Right cardiac atrium (tissue), 5 donors: ENCODE results near the gene MPLKIP. TPM values are rescaled to one million over a fixed set of nuclear protein-coding genes. Genes with fewer than 3 reads are reported as not detected.
A peak's percentile ranks its signal among the peaks of the same experiment; 100 is the strongest.
"Not testable (repeated sequence)": the region's sequence is repeated elsewhere in the genome, so short reads cannot be mapped to it uniquely, and the experiment has no call there.

Experiments
- ATAC-seq, 2 donors: fragments of 200-7000 bp; cut with Tn5 transposase; one replicate each; pipeline versions ENCODE4 v1.8.0 to v1.9.1; 2020; ENCODE audit warnings: moderate library complexity in 2 of 2, mild to moderate bottlenecking in 1 of 2
- DNase-seq, 3 donors: peaks; one replicate each; pipeline ENCODE4 v3.0.0-alpha.2; 2020
- H3K27ac ChIP-seq: one replicate; pipeline ENCODE4 v1.5.1; 2013; ENCODE audit warnings: mild to moderate bottlenecking, low read length, control low read depth, moderate library complexity
- H3K27me3 ChIP-seq: one replicate; pipeline ENCODE4 v1.6.1; 2013; ENCODE audit not compliant: control insufficient read depth, insufficient read depth
- H3K4me1 ChIP-seq: one replicate; pipeline ENCODE4 v1.6.1; 2013; ENCODE audit warnings: low read length; ENCODE audit not compliant: control insufficient read depth, insufficient read depth
- H3K4me3 ChIP-seq: one replicate; pipeline ENCODE4 v1.5.1; 2013; ENCODE audit warnings: low read length, control low read depth
- H3K9me3 ChIP-seq: one replicate; pipeline ENCODE4 v1.6.1; 2013; ENCODE audit warnings: low read length; ENCODE audit not compliant: control insufficient read depth
- WGBS: extraction: QIAGEN DNeasy Blood & Tissue Kit; methylation state at CpG from one replicate; pipeline ENCODE4 v1.1.7; 2013; 5-methylcytosine and 5-hydroxymethylcytosine counted together
- intact Hi-C, 4 donors: fragments of 100-400 bp; cut with DNase I; formaldehyde crosslinking; loops; one replicate each; pipeline versions ENCODE4 v1.11.0 to v1.14.0; 2022 to 2023
- polyA plus RNA-seq: library from polyadenylated mRNA; stranded (reverse); fragments of 200-250 nt; gene quantifications from one replicate; pipeline ENCODE4 v1.2.3, GENCODE V29; 2013
- total RNA-seq, 4 donors: library from RNA; stranded (reverse); fragmentation: NEBNext Ultra II Directional; extraction: Animal tissue kit (Norgen Biotek cat#: 25700); gene quantifications; one replicate each; pipeline ENCODE4 v1.2.1, GENCODE V29; 2021
- donor health status: healthy with polysubstance abuse.
- donor health status: DM: no; HTN: yes; CAD: no.
- donor health status: DM: no; HTN: no; CAD: no.
- donor health status: DM: no; HTN: yes; CAD: no; lungs with severe emphysema.
- donor health status: DM: yes; HTN: yes; CAD: no.

The MPLKIP gene
- total and polyA plus RNA-seq, 5 donors: 15.8 to 30.2 (median 19.5) TPM

DNA sequence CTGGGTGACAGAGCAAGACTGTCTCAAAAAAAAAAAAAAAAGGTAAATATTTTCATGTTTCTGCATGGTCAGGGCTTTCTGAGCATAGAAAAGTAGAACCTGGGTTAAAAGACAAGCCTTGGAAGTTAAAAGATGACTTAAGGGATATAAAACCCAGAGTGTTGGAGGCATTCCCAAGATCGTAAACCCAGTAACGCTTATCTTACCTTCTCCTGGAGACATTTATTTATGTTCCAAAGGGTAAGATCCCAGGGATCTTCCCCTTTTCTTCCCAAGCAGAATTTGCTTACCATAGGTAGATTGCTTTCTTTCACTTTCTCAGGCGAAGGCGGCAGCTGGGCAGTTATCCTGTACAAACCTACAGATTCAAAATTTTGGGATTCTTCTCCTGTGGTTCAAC, 22.6 kb upstream of the MPLKIP start:
- WGBS: 88% methylated on average over 4 of the region's 4 CpGs
- H3K27me3 ChIP-seq: no peaks in the 10 kb centered on the region

DNA sequence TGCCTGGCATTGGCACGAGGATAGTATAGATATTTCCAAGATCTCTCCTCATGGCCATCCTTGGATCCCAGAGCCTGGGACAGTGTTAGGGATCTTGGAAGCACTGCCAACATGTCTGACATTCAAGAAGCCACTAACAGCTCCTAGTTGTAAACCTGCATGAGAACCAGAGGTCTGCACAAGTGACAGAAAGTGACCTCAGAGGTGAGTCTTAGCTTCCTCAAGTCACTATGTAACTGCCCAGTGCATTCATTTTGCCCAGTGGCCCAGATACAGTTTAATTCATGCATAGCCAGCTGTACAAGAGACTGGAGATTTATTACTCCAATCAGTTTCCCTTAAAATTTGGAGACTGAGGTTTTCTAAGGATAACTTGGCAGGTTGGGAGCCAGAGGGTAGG, 17.1 kb upstream of the MPLKIP start:
- Histone ChIP-seq H3K4me1 (no peaks in the 10 kb centered on the region), H3K27ac (no peak overlapping the region), H3K9me3 (no peaks in the 10 kb centered on the region), H3K27me3 (no peaks in the 10 kb centered on the region), H3K4me3 (no peak overlapping the region)
- 85% methylated on average over 1 of the region's 1 CpG for whole genome bisulfite sequencing
- ATAC-seq (no peak), DNase-seq (no peak)
- intact Hi-C loops: no loop called here

More for the DNA sequence above, 22.6 kb upstream of the MPLKIP start:
- Histone ChIP-seq H3K27ac (no peak overlapping the region), H3K4me1 (no peaks in the 10 kb centered on the region), H3K9me3 (no peaks in the 10 kb centered on the region), H3K4me3 (no peak overlapping the region)
- intact Hi-C loops: no loop called here
- ATAC-seq: no peak
- no peak for DNase-seq

DNA sequence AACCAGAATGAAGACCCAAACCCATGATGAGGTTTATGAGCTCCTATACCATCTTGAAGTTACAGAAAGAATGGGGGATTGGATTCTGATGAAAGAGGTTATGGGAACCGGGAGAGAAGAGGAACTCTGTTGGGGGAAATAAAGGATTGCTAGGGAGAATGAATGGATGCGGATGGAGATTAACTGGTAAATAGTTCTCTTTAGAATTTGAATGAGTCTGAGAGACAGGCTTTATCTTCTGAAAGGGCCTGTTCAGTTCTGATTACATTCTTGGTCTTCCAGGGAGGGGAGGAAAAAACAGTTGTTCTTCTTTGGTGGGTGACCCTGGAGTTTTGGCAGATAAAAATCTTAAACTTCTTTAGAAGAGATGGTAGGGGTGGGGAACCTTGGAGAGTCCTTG, 14.2 kb upstream of the MPLKIP start:
- no peak overlapping the region for H3K4me3 ChIP-seq
- no peaks in the 10 kb centered on the region for H3K27me3 ChIP-seq
- ATAC-seq (no peak), DNase-seq (no peak)
- 85% methylated on average over 2 of the region's 2 CpGs for WGBS
- H3K4me1 ChIP-seq: no peaks in the 10 kb centered on the region
- no peaks in the 10 kb centered on the region for H3K9me3 ChIP-seq
- intact Hi-C loops: no loop called here
- no peak overlapping the region for H3K27ac ChIP-seq

DNA sequence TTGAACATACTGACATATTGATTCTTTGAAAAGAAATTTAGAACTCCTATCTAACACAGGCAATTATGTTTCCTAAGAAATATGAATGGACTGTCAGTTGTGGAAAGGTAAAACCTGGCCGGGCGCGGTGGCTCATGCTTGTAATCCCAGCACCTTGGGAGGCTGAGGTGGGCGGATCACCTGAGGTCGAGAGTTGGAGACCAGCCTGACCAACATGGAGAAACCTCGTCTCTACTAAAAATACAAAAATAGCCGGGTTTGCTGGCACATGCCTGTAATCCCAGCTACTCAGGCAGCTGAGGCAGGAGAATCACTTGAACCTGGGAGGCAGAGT, 13.8 kb upstream of the MPLKIP start:
- H3K4me3 ChIP-seq, ATAC-seq, H3K9me3 ChIP-seq, H3K4me1 ChIP-seq, H3K27me3 ChIP-seq, DNase-seq, H3K27ac ChIP-seq, intact Hi-C loops: not testable (repeated sequence)
- WGBS: 96% methylated on average over 7 of the region's 7 CpGs

DNA sequence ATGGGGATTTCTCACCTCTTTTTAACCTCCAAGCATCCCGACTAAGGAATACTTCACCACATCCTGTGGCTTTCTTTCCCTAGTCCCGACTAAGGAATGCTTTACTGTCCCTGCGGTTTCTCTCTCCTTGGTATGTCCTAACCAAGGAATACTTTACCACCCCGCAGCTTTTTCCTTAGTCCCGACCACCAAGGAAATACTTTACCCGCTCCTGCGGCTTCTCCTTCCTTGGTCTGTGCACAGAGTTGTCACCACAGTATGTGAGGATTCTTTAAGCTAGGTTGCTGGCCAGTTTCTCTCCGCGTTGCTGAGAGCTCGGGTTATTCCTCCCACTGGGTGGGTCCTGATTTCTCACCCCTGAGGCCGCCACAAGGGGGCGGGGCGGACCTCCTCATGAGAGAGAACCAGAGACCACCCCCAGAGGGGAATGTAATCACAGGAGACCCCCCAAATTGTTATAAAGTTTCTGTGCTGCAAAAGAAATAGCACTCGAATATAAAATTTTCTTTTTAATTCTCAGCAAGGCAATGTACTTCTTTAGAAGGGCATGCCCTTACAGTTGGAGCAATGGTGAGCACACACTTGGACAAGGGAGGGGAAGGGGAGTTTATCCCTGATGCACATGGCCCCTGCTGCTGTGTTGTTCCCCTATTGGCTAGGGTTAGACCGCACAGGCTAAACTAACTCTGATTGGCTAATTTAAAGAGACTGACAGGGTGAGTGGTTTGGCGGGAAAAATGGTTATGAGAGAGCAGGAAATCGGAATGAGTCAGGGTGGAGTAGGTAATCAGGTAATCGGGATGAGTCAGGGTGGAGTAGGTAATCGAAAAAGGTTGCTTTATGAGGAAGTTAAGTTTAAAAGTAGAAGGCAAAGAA, 13.2 kb upstream of the MPLKIP start:
- no peaks in the 10 kb centered on the region for H3K4me1 ChIP-seq
- H3K27ac ChIP-seq: no peak overlapping the region
- no peak for DNase-seq
- H3K27me3 ChIP-seq: no peaks in the 10 kb centered on the region
- no peak overlapping the region for H3K4me3 ChIP-seq
- H3K9me3 ChIP-seq: no peaks in the 10 kb centered on the region
- WGBS: 86% methylated on average over 19 of the region's 19 CpGs
- intact Hi-C loops: no loop called here
- ATAC-seq: no peak

DNA sequence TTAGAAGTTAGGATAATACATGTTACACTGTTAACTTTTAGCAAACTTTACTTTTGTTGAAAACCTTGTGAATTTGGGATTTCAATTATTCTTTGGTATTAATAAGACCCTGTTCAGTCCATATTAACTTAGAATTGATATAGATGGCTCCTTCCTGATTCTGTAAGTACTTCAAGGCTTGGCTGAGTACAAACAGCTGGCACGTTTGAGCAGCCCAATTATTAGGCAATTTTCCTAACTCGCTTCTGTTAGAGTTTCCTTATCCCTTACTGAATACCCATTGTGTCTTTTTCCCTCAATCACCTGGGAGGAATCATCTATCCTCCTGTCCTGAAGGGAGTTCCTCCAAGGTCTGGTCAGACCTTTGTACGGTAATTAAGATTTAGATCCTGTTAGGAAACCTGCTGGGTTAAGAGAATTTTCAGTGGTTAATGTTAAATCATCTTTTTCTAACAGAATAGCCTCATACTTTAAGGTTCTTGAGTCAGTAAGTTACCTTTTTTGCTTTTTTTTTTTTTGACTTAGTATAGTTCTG, 11.2 kb upstream of the MPLKIP start:
- ATAC-seq, H3K4me1 ChIP-seq, H3K27me3 ChIP-seq, intact Hi-C loops, H3K9me3 ChIP-seq, H3K4me3 ChIP-seq, H3K27ac ChIP-seq, DNase-seq: not testable (repeated sequence)
- WGBS: 84% methylated on average over 3 of the region's 3 CpGs

DNA sequence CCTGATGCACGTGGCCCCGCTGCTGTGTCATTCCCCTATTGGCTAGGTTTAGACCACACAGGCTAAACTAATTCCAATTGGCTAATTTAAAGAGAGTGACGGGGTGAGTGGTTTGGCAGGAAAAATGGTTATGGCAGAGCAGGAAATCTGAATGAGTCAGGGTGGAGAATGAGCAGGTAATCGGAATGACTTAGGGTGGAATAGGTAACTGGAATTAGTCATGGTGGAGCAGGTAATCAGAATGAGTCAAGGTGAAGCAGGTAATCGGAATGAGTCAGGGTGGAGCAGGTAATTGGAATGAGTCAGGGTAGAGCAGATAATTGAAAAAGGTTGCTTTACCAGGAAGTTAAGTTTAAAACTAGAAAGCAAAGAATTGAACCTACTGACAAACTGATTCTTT, 7.5 kb upstream of the MPLKIP start:
- H3K27ac ChIP-seq, H3K4me1 ChIP-seq, H3K9me3 ChIP-seq, H3K27me3 ChIP-seq, DNase-seq, intact Hi-C loops, ATAC-seq, H3K4me3 ChIP-seq: not testable (repeated sequence)
- 92% methylated on average over 5 of the region's 5 CpGs for WGBS

DNA sequence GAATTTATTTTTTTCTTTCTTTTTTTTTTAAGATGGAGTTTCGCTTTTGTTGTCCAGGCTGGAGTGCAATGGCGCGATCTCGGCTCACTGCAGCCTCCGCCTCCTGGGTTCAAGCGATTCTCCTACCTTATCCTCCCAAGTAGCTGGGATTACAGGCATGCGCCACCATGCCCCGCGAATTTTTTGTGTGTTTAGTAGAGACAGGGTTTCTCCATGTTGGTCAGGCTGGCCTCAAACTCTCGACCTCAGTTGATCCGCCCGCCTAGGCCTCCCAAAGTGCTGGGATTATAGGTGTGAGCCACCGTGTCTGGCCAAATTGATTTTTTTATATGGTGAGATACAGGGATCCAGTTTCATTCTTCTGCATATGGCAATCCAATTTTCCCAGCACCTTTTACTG, 5.5 kb upstream of the MPLKIP start:
- H3K27me3 ChIP-seq, DNase-seq, H3K9me3 ChIP-seq, H3K4me3 ChIP-seq, H3K4me1 ChIP-seq, intact Hi-C loops, ATAC-seq, H3K27ac ChIP-seq: not testable (repeated sequence)
- WGBS: 96% methylated on average over 13 of the region's 13 CpGs

DNA sequence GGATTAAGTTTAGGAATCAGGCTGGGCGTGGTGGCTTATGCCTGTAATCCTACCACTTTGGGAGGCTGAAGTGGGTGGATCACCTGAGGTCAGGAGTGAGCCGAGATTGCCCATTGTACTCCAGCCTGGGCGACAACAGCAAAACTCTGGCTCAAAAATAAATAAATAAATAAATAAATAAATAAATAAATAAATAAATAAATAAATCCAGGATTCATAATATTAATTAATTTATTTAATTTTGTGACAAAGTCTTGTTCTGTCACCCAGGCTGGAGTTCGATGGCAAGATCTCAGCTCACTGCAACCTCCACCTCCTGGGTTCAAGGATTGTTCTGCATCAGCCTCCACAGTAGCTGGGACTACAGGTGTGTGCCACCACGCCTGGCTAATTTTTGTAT, 4.6 kb upstream of the MPLKIP start:
- Histone ChIP-seq H3K9me3 (no peaks in the 10 kb centered on the region), H3K4me3 (no peak overlapping the region), H3K4me1 (no peaks in the 10 kb centered on the region), H3K27ac (no peak overlapping the region), H3K27me3 (no peaks in the 10 kb centered on the region)
- DNase-seq (no peak), ATAC-seq (no peak)
- WGBS: 92% methylated on average over 5 of the region's 5 CpGs
- intact Hi-C loops: no loop called here

DNA sequence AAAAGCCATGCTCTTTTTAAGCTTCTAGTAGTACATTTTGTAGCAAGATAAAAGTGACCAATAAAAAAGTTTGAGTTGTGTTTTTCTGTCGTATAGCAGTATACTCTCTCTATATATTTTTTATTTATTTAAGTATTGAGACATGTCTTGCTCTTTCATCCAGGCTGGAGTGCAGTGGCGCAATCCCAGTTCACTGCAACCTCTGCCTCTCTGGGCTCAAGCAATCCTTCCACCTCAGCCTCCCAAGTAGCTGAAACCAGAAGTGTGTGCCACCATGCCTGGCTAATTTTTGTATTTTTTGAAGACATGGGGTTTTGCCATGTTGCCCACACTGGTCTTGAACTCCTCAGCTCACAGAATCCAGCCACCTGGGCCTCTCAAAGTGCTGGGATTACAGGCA, 3.1 kb upstream of the MPLKIP start:
- ATAC-seq: no peak

DNA sequence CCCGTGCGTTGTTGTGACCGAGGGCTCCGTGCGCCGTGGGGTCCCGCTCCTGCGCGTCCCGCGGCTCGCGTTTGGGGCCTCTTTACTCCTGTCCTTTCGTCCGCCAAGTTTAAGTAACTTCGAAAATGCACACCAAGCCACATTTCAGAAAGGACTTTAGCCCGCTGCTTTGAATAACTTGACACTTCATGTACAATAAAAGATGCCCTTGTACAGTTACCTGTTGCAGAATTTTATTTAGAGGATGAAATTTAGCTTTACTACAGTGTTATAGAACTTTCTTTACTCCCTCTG, 842 bp upstream of the MPLKIP start:
- no peaks in the 10 kb centered on the region for H3K9me3 ChIP-seq
- DNase-seq (no peak), ATAC-seq (no peak)
- peak overlapping the region; percentile 86 for H3K4me3 ChIP-seq
- 2% methylated on average over 17 of the region's 17 CpGs for WGBS
- H3K27ac ChIP-seq: peak overlapping the region; percentile 43
- no peaks in the 10 kb centered on the region for H3K27me3 ChIP-seq
- intact Hi-C loops: no loop called here
- H3K4me1 ChIP-seq: no peaks in the 10 kb centered on the region

More for the DNA sequence above, 3.1 kb upstream of the MPLKIP start:
- H3K4me1 ChIP-seq: no peaks in the 10 kb centered on the region
- no peak for DNase-seq
- intact Hi-C loops: no loop called here
- no peaks in the 10 kb centered on the region for H3K27me3 ChIP-seq
- no peaks in the 10 kb centered on the region for H3K9me3 ChIP-seq
- 92% methylated on average over 2 of the region's 2 CpGs for WGBS
- no peak overlapping the region for H3K27ac ChIP-seq
- no peak overlapping the region for H3K4me3 ChIP-seq
